ENCODE results near the gene KLC1.

DNA sequence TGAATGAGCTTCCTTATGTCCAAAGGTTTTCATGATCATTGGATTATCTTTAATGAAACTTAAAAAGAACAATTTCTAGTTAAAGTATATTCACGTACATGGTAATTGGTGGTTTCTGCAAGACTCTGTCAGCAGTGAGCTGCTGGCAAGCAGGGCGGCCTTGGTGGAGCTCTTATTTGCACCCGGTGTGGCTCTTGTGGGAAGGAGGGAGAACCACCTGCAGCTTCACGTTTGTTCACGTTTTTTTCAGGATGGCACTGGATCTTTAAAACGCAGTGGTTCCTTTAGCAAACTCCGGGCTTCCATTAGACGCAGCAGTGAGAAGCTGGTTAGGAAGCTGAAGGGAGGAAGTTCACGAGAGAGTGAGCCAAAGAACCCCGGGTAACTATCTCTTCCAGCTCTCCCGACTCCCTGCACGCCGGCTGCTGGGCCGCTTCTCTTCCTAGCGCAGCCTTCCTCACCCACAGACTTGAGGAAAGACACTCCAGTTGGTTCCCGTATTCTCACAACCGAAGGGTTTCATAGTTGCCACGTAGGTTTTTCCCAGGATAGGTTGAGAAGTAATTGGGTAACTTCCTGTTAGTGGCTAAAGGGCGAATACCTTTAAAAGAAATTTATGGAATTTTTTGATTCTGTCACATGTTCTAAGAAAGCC is 57.9 kb downstream of the KLC1 start:
- TF ChIP-seq, protein P1, sequence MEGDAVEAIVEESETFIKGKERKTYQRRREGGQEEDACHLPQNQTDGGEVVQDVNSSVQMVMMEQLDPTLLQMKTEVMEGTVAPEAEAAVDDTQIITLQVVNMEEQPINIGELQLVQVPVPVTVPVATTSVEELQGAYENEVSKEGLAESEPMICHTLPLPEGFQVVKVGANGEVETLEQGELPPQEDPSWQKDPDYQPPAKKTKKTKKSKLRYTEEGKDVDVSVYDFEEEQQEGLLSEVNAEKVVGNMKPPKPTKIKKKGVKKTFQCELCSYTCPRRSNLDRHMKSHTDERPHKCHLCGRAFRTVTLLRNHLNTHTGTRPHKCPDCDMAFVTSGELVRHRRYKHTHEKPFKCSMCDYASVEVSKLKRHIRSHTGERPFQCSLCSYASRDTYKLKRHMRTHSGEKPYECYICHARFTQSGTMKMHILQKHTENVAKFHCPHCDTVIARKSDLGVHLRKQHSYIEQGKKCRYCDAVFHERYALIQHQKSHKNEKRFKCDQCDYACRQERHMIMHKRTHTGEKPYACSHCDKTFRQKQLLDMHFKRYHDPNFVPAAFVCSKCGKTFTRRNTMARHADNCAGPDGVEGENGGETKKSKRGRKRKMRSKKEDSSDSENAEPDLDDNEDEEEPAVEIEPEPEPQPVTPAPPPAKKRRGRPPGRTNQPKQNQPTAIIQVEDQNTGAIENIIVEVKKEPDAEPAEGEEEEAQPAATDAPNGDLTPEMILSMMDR (IDR thresholded peaks at IDR 0.05) = no peak
- no peak for TF ChIP-seq POLR2A (IDR thresholded peaks at IDR 0.05)
